HG03280 (cell line): ENCODE measurements around the gene RGS3.
"Not testable (repeated sequence)": the region's sequence is repeated elsewhere in the genome, so short reads cannot be mapped to it uniquely, and the experiment has no call there.

ENCODE experiments used
- ATAC-seq: cut with Tn5 transposase; IDR thresholded peaks from one replicate; pipeline ENCODE4 v1.9.1; 2021; ENCODE audit warnings: mild to moderate bottlenecking, moderate library complexity; ENCODE audit not compliant: unreplicated experiment

Gene RGS3

GRCh38 chr9:113543296-113543981 lies 79.9 kb downstream of the RGS3 start:
- ATAC-seq, result no peak

- ATAC-seq, result no peak
These were observed 80.4 kb downstream of the RGS3 start for GRCh38 chr9:113543982-113544303.

- ATAC-seq, result no peak
These were observed 81.5 kb downstream of the RGS3 start for GRCh38 chr9:113545068-113545467.

- no peak for ATAC-seq
These were observed 83.0 kb downstream of the RGS3 start for GRCh38 chr9:113546566-113546965.

GRCh38 chr9:113547501-113547900 lies 84.0 kb downstream of the RGS3 start:
- no peak for ATAC-seq

- ATAC-seq, result no peak
These were observed 84.9 kb downstream of the RGS3 start for GRCh38 chr9:113548221-113549041.

GRCh38 chr9:113549892-113550291 lies 86.4 kb downstream of the RGS3 start:
- not testable (repeated sequence) for ATAC-seq

GRCh38 chr9:113556877-113557593 lies 93.5 kb downstream of the RGS3 start:
- ATAC-seq, result no peak

GRCh38 chr9:113558632-113559502 lies 95.3 kb downstream of the RGS3 start:
- ATAC-seq, result no peak

- no peak for ATAC-seq
These were observed 96.6 kb downstream of the RGS3 start for GRCh38 chr9:113559834-113560800.

- no peak for ATAC-seq
These were observed 99.3 kb downstream of the RGS3 start for GRCh38 chr9:113562653-113563381.

GRCh38 chr9:113563826-113564497 lies 100.4 kb downstream of the RGS3 start:
- ATAC-seq, result no peak

- no peak for ATAC-seq
These were observed 101.1 kb downstream of the RGS3 start for GRCh38 chr9:113564498-113565237.

GRCh38 chr9:113566016-113566711 lies 102.6 kb downstream of the RGS3 start:
- no peak for ATAC-seq

GRCh38 chr9:113566712-113567071 lies 103.2 kb downstream of the RGS3 start:
- no peak for ATAC-seq

GRCh38 chr9:113567361-113568080 lies 104.0 kb downstream of the RGS3 start:
- ATAC-seq, result no peak

GRCh38 chr9:113568081-113568435 lies 104.5 kb downstream of the RGS3 start:
- no peak for ATAC-seq
